ENCODE results near the gene SCARB1.
A peak's percentile ranks its signal among the peaks of the same experiment; 100 is the strongest.

SCARB1 gene

DNA sequence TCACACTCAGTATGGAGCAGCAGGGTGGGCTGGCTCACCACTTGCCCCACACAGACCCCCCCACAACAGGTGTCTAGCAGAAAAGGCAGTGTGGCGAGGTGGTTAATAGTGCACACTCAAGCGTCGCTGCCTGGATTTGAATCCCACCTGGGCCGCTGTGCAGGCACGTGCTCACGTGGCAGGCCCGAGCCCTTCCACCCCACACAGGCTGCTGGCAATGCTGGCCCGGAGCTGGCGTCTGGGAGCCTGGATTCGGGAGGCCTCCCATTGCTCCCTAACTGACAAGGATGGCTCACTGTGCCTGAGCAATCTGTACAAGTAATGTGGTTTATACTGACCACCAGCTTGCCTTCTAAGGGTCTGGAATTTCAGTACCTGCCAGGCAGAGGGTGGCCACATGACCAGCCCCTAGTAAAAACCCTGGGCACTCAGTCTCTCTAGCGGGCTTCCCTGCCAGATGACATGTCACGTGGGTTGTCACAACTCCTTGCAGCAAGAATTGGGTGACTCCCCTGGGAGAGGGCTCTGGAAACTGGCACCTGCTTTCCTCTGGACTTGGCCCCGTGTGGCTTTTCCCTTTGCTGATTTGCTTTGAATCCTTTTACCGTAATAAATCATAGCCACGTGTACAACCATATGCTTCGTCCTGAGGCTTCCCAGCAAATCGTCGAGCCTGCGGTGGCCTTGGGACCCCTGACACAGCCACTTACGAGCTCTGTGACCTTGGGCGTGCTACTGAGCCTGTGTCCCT lies 72.8 kb downstream of the SCARB1 start:
- H3K4me1 Mint-ChIP-seq (ENCODE audit: low read depth in 2 of 2): no peaks in the 10 kb centered on the region
- H3K4me3 Mint-ChIP-seq: no peak overlapping the region
- ATAC-seq (replicated peaks) (no peak), DNase-seq (no peak)
- H3K36me3 Mint-ChIP-seq (ENCODE audit: insufficient read depth): peaks cover 4% of the 10 kb centered on the region
- H3K27ac Mint-ChIP-seq: no peak overlapping the region
- H3K27me3 Mint-ChIP-seq: no peaks in the 10 kb centered on the region
- no peaks in the 10 kb centered on the region for H3K9me3 Mint-ChIP-seq

DNA sequence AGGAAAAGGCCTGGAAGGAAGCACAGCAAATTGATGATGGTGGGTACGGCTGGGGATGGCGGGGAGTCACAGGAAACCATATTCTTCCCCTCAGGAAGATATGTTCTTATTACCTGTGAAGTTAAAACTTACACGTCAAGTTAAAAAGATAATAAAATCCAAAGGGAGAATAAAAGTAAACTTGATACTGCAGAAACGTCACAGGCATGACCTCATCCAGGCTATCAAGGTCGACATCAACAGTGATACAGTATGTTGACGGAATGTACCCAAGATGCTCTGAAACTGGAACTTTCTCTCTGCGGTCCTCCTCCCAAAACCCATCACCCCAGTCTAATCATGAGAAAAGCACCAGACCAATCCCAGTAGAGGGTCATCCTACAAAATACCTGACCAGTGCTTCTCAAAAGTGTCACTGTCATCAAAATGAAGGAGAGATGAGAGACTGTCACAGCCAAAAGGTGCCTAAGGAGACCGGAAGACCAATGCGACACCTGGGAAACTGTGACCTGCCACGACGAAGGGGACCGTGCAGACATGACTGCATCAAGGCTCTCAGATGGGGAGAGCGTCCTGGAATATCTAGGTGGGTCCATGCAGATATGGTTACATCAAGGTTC lies 74.6 kb downstream of the SCARB1 start:
- H3K36me3 Mint-ChIP-seq (ENCODE audit: insufficient read depth): peaks cover 7% of the 10 kb centered on the region
- DNase-seq (no peak), ATAC-seq (replicated peaks) (no peak)
- H3K4me1 Mint-ChIP-seq (ENCODE audit: low read depth in 2 of 2): no peaks in the 10 kb centered on the region
- H3K4me3 Mint-ChIP-seq: no peak overlapping the region
- no peaks in the 10 kb centered on the region for H3K9me3 Mint-ChIP-seq
- no peak overlapping the region for H3K27ac Mint-ChIP-seq
- no peaks in the 10 kb centered on the region for H3K27me3 Mint-ChIP-seq

DNA sequence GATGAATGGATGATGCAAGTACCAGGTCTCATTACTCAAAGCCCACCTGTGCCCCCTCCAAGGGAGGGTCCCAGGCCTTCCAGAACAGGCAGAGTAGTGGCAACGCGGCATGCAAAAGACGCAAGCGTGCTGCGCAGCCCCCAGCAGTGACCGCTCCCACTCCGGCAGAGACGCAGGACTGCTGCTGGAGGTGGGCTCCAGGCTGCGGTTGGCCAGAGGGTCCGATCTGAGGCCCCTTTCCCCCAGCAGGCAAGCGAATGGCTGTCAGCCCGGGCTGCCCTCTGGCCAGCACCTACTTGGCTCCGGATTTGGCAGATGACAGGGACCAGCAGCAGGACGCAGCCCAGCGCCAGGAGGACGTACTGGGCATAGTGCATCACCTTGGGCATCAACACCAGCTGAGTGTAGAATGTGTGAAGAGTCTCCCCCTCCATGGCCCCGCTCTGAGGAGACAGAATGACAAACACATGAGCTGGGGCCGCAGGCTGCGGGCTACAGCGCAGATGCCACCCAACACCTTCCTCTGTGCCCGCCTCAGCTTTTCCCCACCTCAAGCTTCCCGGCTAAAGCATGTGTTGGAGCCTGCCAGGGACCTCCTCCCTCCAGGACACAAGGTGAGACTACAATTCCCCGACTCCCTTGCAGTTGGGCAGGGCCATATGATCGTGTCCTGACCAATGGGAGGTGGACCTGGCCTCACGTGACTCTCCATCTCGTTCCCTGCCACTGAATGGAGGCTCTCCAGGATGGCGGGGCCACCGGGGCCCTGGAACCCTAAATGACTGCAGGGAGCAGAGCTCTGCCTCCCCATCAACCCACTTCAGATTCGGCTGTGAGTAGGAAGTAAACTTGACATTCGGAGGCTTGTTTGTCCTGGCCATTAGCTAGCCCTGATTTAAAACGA lies 77.4 kb downstream of the SCARB1 start:
- Mint-ChIP-seq H3K4me3 (no peak overlapping the region), H3K27me3 (no peaks in the 10 kb centered on the region), H3K36me3 (ENCODE audit: insufficient read depth) (peaks cover 7% of the 10 kb centered on the region), H3K9me3 (no peaks in the 10 kb centered on the region), H3K27ac (no peak overlapping the region), H3K4me1 (ENCODE audit: low read depth in 2 of 2) (no peaks in the 10 kb centered on the region)
- no peak for DNase-seq
- no peak for ATAC-seq (replicated peaks)

DNA sequence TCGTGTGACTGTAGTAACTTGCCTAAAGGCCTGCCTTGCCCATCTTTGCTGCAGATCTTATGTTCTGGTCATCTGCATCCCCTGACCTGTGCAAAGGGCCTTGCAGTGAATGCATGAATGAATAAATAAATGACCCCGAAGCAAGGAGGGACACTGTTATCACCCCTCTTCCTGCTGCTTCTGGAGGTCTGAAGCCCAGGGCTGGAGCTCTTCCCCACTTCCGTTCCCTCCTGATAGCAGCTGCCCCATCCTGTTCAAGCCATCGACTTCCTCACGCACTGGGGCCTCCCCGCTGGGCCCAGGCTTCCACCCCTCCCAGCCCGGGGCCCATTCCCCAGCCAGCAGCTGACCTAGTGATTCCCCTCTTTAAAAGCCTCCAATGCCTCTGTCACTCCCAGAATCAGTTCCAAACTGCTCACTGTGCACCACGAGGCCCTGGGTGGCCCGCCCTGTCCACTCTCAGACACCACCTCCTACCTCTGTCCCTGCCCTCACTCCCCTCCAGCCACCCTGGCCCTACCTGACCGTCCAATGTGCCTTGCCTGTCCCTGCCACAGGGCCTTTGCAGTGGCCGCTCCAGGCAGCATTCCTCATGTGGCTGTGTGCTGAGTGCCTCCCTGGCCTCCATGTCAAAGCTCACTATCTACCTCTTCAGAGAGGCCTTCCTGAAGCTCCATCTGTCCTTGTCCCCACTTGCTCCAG lies 78.6 kb downstream of the SCARB1 start:
- Mint-ChIP-seq H3K4me3 (no peak overlapping the region), H3K9me3 (no peaks in the 10 kb centered on the region), H3K36me3 (ENCODE audit: insufficient read depth) (peaks cover 7% of the 10 kb centered on the region), H3K4me1 (ENCODE audit: low read depth in 2 of 2) (no peaks in the 10 kb centered on the region), H3K27me3 (no peaks in the 10 kb centered on the region), H3K27ac (no peak overlapping the region)
- DNase-seq (no peak), ATAC-seq (replicated peaks) (no peak)

DNA sequence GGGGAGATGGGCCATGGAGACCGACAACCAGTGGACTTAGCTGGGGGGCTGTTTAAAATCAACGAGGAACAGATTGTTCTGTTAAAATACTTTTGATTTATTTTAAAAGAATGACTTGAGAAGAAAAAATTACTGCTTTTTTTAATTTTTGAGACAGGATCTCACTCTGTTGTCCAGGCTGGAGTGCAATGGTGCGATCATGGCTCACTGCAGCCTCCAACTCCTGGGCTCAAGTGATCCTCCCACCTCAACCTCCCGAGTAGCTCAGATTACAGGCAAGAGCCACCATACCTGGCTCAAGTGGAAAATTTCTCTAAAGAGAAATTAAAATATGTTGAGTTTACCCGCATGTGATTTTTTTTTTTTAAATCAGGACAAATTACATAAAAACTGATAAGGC lies 80.6 kb downstream of the SCARB1 start:
- H3K36me3 Mint-ChIP-seq (ENCODE audit: insufficient read depth): peaks cover 7% of the 10 kb centered on the region

GRCh38 chr12:124782132-124782531 lies 81.5 kb downstream of the SCARB1 start:
- no peak overlapping the region for H3K27ac Mint-ChIP-seq
- H3K9me3 Mint-ChIP-seq: no peaks in the 10 kb centered on the region
- H3K4me1 Mint-ChIP-seq (ENCODE audit: low read depth in 2 of 2): no peaks in the 10 kb centered on the region
- no peaks in the 10 kb centered on the region for H3K27me3 Mint-ChIP-seq
- H3K36me3 Mint-ChIP-seq (ENCODE audit: insufficient read depth): peaks cover 7% of the 10 kb centered on the region
- no peak for ATAC-seq (replicated peaks)
- H3K4me3 Mint-ChIP-seq: no peak overlapping the region
- DNase-seq: no peak

More for the DNA sequence above, 80.6 kb downstream of the SCARB1 start:
- Mint-ChIP-seq H3K4me1 (ENCODE audit: low read depth in 2 of 2) (no peaks in the 10 kb centered on the region), H3K27ac (peak overlapping the region in 1 of 2 donors; percentile 31), H3K27me3 (no peaks in the 10 kb centered on the region), H3K4me3 (no peak overlapping the region), H3K9me3 (no peaks in the 10 kb centered on the region)
- ATAC-seq (replicated peaks): no peak
- no peak for DNase-seq

DNA sequence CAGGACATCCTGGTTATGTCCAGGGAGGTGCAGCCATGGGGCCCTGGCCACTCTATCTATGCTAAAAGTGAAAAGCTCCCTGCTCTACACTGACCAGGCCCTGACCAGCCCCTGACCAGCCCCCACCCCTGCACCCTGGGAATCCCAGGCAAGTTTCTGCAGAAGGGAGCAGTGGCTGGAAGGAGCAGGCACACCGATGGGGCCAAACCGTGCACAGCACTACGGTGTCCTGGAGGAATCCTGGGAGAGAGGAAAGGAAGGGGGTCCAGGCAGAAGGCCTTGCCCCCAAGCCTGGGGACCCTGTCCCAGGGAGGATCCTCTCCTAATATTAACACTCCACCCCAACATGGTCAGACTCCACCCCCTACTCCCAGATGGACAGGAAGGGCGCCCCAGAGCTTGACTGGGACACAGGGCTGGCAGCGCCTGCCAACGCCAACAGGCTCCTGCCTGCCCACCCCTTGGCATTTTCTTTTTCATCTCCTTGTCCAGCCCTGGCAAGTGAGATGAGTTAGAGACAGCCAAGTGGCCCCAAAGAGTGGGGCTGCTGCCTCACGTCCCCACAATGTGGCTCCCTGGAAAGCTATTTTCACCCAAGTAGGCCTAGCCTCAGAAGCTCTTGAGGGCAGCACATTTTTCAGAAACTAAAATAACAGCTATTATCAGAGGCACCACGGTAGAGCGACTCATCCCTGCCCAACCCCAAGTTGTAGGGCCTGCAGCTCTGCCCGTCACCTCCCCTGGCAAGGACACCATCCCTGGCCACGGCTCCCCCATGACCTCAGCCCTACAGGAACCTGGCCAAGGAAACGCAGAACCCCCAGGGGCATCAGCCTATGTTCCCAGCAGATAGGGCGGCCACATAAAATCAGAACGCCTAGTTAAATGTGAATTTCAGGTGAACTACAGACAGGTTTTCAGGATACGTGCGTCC lies 82.6 kb downstream of the SCARB1 start:
- H3K27ac Mint-ChIP-seq: no peak overlapping the region
- ATAC-seq (replicated peaks) (no peak), DNase-seq (no peak)
- H3K4me1 Mint-ChIP-seq (ENCODE audit: low read depth in 2 of 2): no peaks in the 10 kb centered on the region
- H3K9me3 Mint-ChIP-seq: no peaks in the 10 kb centered on the region
- peaks cover 4% of the 10 kb centered on the region for H3K36me3 Mint-ChIP-seq (ENCODE audit: insufficient read depth)
- no peak overlapping the region for H3K4me3 Mint-ChIP-seq
- H3K27me3 Mint-ChIP-seq: no peaks in the 10 kb centered on the region

GRCh38 chr12:124780336-124780735 lies 83.3 kb downstream of the SCARB1 start:
- no peak for ATAC-seq (replicated peaks)
- Mint-ChIP-seq H3K4me1 (ENCODE audit: low read depth in 2 of 2) (peaks cover under 1% of the 10 kb centered on the region in 2 donors), H3K27me3 (no peaks in the 10 kb centered on the region)

GRCh38 chr12:124779161-124780141 lies 84.2 kb downstream of the SCARB1 start:
- Mint-ChIP-seq H3K9me3 (no peaks in the 10 kb centered on the region), H3K27me3 (no peaks in the 10 kb centered on the region), H3K4me3 (no peak overlapping the region), H3K36me3 (ENCODE audit: insufficient read depth) (no peaks in the 10 kb centered on the region), H3K27ac (no peak overlapping the region), H3K4me1 (ENCODE audit: low read depth in 2 of 2) (peaks cover 7 to 8% of the 10 kb centered on the region in 2 donors)
- no peak for ATAC-seq (replicated peaks)
- DNase-seq: no peak

More at GRCh38 chr12:124780336-124780735, 83.3 kb downstream of the SCARB1 start:
- no peak for DNase-seq
- no peaks in the 10 kb centered on the region for H3K36me3 Mint-ChIP-seq (ENCODE audit: insufficient read depth)
- H3K4me3 Mint-ChIP-seq: no peak overlapping the region
- H3K9me3 Mint-ChIP-seq: no peaks in the 10 kb centered on the region
- no peak overlapping the region for H3K27ac Mint-ChIP-seq

GRCh38 chr12:124778411-124778810 lies 85.3 kb downstream of the SCARB1 start:
- Mint-ChIP-seq H3K27me3 (no peaks in the 10 kb centered on the region), H3K27ac (no peak overlapping the region), H3K36me3 (ENCODE audit: insufficient read depth) (no peaks in the 10 kb centered on the region), H3K9me3 (no peaks in the 10 kb centered on the region), H3K4me3 (no peak overlapping the region), H3K4me1 (ENCODE audit: low read depth in 2 of 2) (peaks cover 13% of the 10 kb centered on the region in 2 donors)
- no peak for DNase-seq
- ATAC-seq (replicated peaks): no peak

- DNase-seq (no peak), ATAC-seq (replicated peaks) (no peak)
- Mint-ChIP-seq H3K27ac (no peak overlapping the region), H3K9me3 (no peaks in the 10 kb centered on the region), H3K4me3 (no peak overlapping the region), H3K36me3 (ENCODE audit: insufficient read depth) (no peaks in the 10 kb centered on the region), H3K4me1 (ENCODE audit: low read depth in 2 of 2) (peaks cover 13% of the 10 kb centered on the region in 2 donors), H3K27me3 (peaks cover 0 to 5% of the 10 kb centered on the region in 2 donors)
Observed at GRCh38 chr12:124777399-124778372, 86.0 kb downstream of the SCARB1 start.

Data from effector memory CD8-positive, alpha-beta T cell (primary cell).